PC-3 (cell line): ENCODE data around the gene AMZ1. TPM values are rescaled to one million over a fixed set of nuclear protein-coding genes. Genes with fewer than 3 reads are reported as not detected.

ENCODE experiments used
- ATAC-seq: fragments of 200-7000 bp; cut with Tn5 transposase; 2 replicates; pipeline ENCODE4 v1.9.1; 2020; ENCODE audit warnings: mild to moderate bottlenecking, moderate library complexity
- BruUV-seq: library from RNA; stranded (reverse); fragments of 400-500 nt; replicated peaks from 2 replicates; lab custom pipeline; 2021; lab: Mats Ljungman, UMichigan
- CTCF ChIA-PET: fragments of 300-600 bp; sonication (Branson Sonifier 250); formaldehyde crosslinking; loops from one replicate; lab custom pipeline; 2022; ENCODE audit warnings: antibody characterized with exemption; lab: Charles Lee
- POLR2A ChIA-PET: fragments of 300-600 bp; sonication (Branson Sonifier 250); formaldehyde crosslinking; loops from one replicate; lab custom pipeline; 2022; ENCODE audit warnings: antibody characterized with exemption; ENCODE audit not compliant: unreplicated experiment; lab: Charles Lee
- DNase-seq: peaks from one replicate; pipeline ENCODE4 v3.0.0-alpha.2; 2015
- H2AFZ ChIP-seq: fragments of 300-600 bp; sonication (generic); 2 replicates; pipeline ENCODE4 v1.6.0; 2016; ENCODE audit warnings: antibody characterized with exemption, low read length
- H3F3A ChIP-seq: fragments of 300-600 bp; sonication (generic); one replicate; pipeline ENCODE4 v1.6.0; 2017; ENCODE audit warnings: antibody characterized with exemption, low read length, control low read depth, mild to moderate bottlenecking; ENCODE audit not compliant: unreplicated experiment
- H3K27ac ChIP-seq: fragments of 300-600 bp; sonication (generic); 2 replicates; pipeline ENCODE4 v1.5.1; 2016; ENCODE audit warnings: mild to moderate bottlenecking, low read length
- H3K27me3 ChIP-seq: fragments of 300-600 bp; sonication (generic); 2 replicates; pipeline ENCODE4 v1.6.1; 2016; ENCODE audit warnings: low read length, mixed read lengths
- H3K36me3 ChIP-seq: fragments of 300-600 bp; sonication (generic); 2 replicates; pipeline ENCODE4 v1.6.1; 2016; ENCODE audit warnings: low read depth, mixed run types, low read length, mixed read lengths
- H3K4me1 ChIP-seq: fragments of 300-600 bp; sonication (generic); 2 replicates; pipeline ENCODE4 v1.5.1; 2016; ENCODE audit warnings: low read length; ENCODE audit not compliant: insufficient read depth
- H3K4me2 ChIP-seq: fragments of 300-600 bp; sonication (generic); 2 replicates; pipeline ENCODE4 v1.6.0; 2016; ENCODE audit warnings: low read length
- H3K4me3 ChIP-seq: fragments of 300-600 bp; sonication (generic); 2 replicates; pipeline ENCODE4 v1.5.1; 2016; ENCODE audit warnings: mild to moderate bottlenecking, low read length, mixed read lengths
- H3K79me2 ChIP-seq: fragments of 300-600 bp; sonication (generic); 2 replicates; pipeline ENCODE4 v1.6.1; 2017; ENCODE audit warnings: low read length, mixed read lengths
- H3K9ac ChIP-seq: fragments of 300-600 bp; sonication (generic); 2 replicates; pipeline ENCODE4 v1.6.0; 2016; ENCODE audit warnings: mild to moderate bottlenecking, low read length
- H3K9me2 ChIP-seq: fragments of 300-600 bp; sonication (generic); replicated peaks from 2 replicates; pipeline ENCODE4 v1.6.1; 2016; ENCODE audit warnings: mixed run types, low read length, mixed read lengths
- H3K9me3 ChIP-seq: fragments of 300-600 bp; sonication (generic); 2 replicates; pipeline ENCODE4 v1.6.1; 2016; ENCODE audit warnings: low read length, mixed read lengths
- H4K20me1 ChIP-seq: fragments of 300-600 bp; sonication (generic); 2 replicates; pipeline ENCODE4 v1.6.1; 2016; ENCODE audit warnings: low read length, mixed read lengths
- CTCF ChIP-seq: fragments of 300-600 bp; sonication (generic); conservative IDR thresholded peaks from 2 replicates; pipeline ENCODE4 v1.5.1; 2017; ENCODE audit warnings: antibody characterized with exemption, low read depth, mild to moderate bottlenecking, low read length
- EZH2 ChIP-seq: fragments of 300-600 bp; sonication (generic); IDR thresholded peaks from one replicate; pipeline ENCODE4 v1.6.1; 2017; ENCODE audit warnings: antibody characterized with exemption, mild to moderate bottlenecking, low read length; ENCODE audit not compliant: unreplicated experiment
- EZH2phosphoT487 ChIP-seq: fragments of 300-600 bp; sonication (generic); IDR thresholded peaks from 2 replicates; pipeline ENCODE4 v1.6.1; 2018; ENCODE audit warnings: mild to moderate bottlenecking, antibody characterized with exemption, low read length, borderline replicate concordance
- intact Hi-C: fragments of 100-400 bp; cut with micrococcal nuclease; formaldehyde crosslinking; loops from 2 replicates; pipeline ENCODE4 v1.9.0; 2023
- total RNA-seq: library from RNA; depleted of rRNA; stranded (reverse); fragments of >200 nt; gene quantifications from 2 replicates; pipeline ENCODE4 v1.2.3, GENCODE V29; 2014

AMZ1 gene
- total RNA-seq, 1 experiment from 2014 or later, result not detected

GRCh38 chr7:2758673-2759616 lies 70.9 kb downstream of the AMZ1 start:
- POLR2A ChIA-PET, result interaction anchor here (0.6 kb wide), 1 partner anchor 50 kb away, joined by 4 read pairs; no protein-coding TSS in a partner anchor
- BruUV-seq, result no TSS peak

DNA sequence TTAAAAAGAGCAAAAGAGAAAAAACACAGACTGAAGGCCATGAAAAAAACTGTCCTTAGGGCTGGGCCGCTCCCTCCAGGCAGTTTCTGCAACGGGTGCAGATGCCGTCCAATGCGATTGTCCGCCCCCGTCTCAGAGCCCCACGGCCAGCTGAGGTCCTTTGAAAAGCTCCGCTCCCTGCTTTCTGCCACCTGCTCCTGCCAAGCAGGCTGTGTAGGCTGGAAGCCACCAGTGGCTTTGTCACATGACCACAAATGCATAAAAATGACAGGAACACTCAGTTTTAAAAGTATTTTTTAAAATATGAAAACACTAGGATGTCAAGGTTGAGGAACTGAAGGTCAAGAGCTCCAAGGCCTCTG lies 71.7 kb downstream of the AMZ1 start:
- no peak for TF ChIP-seq EZH2phosphoT487
- TF ChIP-seq EZH2, result no peak
- TF ChIP-seq CTCF, result no peak

More at GRCh38 chr7:2758673-2759616, 70.9 kb downstream of the AMZ1 start:
- Histone ChIP-seq H3K27ac (peak overlapping the region; percentile 100), H3K27me3 (no peaks in the 10 kb centered on the region), H3K9ac (peak overlapping the region; percentile 89), H3K4me3 (peak overlapping the region; percentile 16; the same call in 1 of the 2 replicates), H3F3A (peaks cover 18% of the 10 kb centered on the region), H3K4me1 (peaks cover 35% of the 10 kb centered on the region), H3K79me2 (peaks cover 35% of the 10 kb centered on the region), H3K9me3 (no peaks in the 10 kb centered on the region), H2AFZ (no peak overlapping the region), H4K20me1 (no peaks in the 10 kb centered on the region), H3K9me2 (no peaks in the 10 kb centered on the region), H3K36me3 (no peaks in the 10 kb centered on the region), H3K4me2 (peak overlapping the region; percentile 83)
- intact Hi-C loops, result loop anchor here (1.0 to 2.0 kb wide), 5 partner anchors 14 to 104 kb away; no protein-coding TSS in a partner anchor
- DNase-seq (no peak), ATAC-seq (no peak)
- CTCF ChIA-PET, result interaction anchor here (1.4 to 2.0 kb wide), 4 partner anchors 26 to 63 kb away, joined by 5 to 14 read pairs (median 6); no protein-coding TSS in a partner anchor
- TF ChIP-seq EZH2, result no peak
- no peak for TF ChIP-seq CTCF
- no peak for TF ChIP-seq EZH2phosphoT487

More for the DNA sequence above, 71.7 kb downstream of the AMZ1 start:
- no peak overlapping the region for H3K9ac ChIP-seq
- ChIA-PET POLR2A (no interaction called here), CTCF (interaction anchor here (1.4 kb wide), 1 partner anchor 38 kb away, joined by 7 read pairs; no protein-coding TSS in a partner anchor)
- H3K9me2 ChIP-seq, result no peaks in the 10 kb centered on the region
- H4K20me1 ChIP-seq, result no peaks in the 10 kb centered on the region
- no TSS peak for BruUV-seq
- H3F3A ChIP-seq, result peaks cover 18% of the 10 kb centered on the region
- H3K4me3 ChIP-seq, result no peak overlapping the region
- no peaks in the 10 kb centered on the region for H3K36me3 ChIP-seq
- H3K27me3 ChIP-seq, result no peaks in the 10 kb centered on the region
- H3K79me2 ChIP-seq, result peaks cover 35% of the 10 kb centered on the region
- 0 out of 2 replicates have a peak overlapping the region, but pooled peaks have one; percentile 41 for H3K27ac ChIP-seq
- no peak for ATAC-seq
- H2AFZ ChIP-seq, result no peak overlapping the region
- peaks cover 35% of the 10 kb centered on the region for H3K4me1 ChIP-seq
- intact Hi-C loops, result loop anchor here (2.0 kb wide), 2 partner anchors 13 to 61 kb away; no protein-coding TSS in a partner anchor
- no peak overlapping the region for H3K4me2 ChIP-seq
- DNase-seq, result no peak
- no peaks in the 10 kb centered on the region for H3K9me3 ChIP-seq
